Measurements from ENCODE around the gene F8A1. TPM values are rescaled to one million over a fixed set of nuclear protein-coding genes. Genes with fewer than 3 reads are reported as not detected.
A peak's percentile ranks its signal among the peaks of the same experiment; 100 is the strongest.

Gene F8A1
- total and polyA plus RNA-seq, 2 of the 8 experiments (the other 6 are each of a cell fraction or from before 2014, with no cell fraction given) = 17.0 to 26.8 TPM

- POLR2A ChIA-PET (ENCODE audit: partially characterized antibody) = interaction anchor here (1.0 kb wide), 1 partner anchor 64 kb away, joined by 3 read pairs; no protein-coding TSS in a partner anchor
- WGBS, 2 experiments (ENCODE audit: extremely low coverage in 1 of 2, insufficient coverage in 1 of 2, insufficient read length in 1 of 2, insufficient replicate concordance in 2 of 2, low coverage in 1 of 2, low lambda C conversion rate in 2 of 2, missing lambda C conversion rate in 1 of 2) = 100% methylated on average over 2 of the region's 2 CpGs; no CpG with 5 or more reads in 1 of the 2 experiments
- H2AK5ac ChIP-seq (ENCODE audit: low read depth, low read length) = no peak overlapping the region
- H3K18ac ChIP-seq (ENCODE audit: extremely low read depth, low read length) = no peak overlapping the region
- no peak overlapping the region for H2BK20ac ChIP-seq (ENCODE audit: low read length)
- no peak for FAIRE-seq
- H3K27me3 ChIP-seq (replicated peaks in 1 of 4; ENCODE audit: control insufficient read depth in 3 of 4, extremely low read depth in 1 of 4, insufficient read depth in 3 of 4, low read length in 3 of 4) = no peaks in the 10 kb centered on the region
- H3K23me2 ChIP-seq (ENCODE audit: low read depth, low read length) = no peaks in the 10 kb centered on the region
- H3K4me1 ChIP-seq (replicated peaks in 1 of 4; ENCODE audit: control insufficient read depth in 3 of 4, insufficient read depth in 4 of 4, low read length in 3 of 4) = no peaks in the 10 kb centered on the region
- H3K79me2 ChIP-seq (ENCODE audit: control insufficient read depth in 1 of 2, insufficient read depth in 2 of 2, low read length in 2 of 2) = no peaks in the 10 kb centered on the region
- DNase-seq (ENCODE audit: low read depth in 1 of 2, low spot score in 2 of 2) = no peak
- no peak overlapping the region for H3K14ac ChIP-seq (ENCODE audit: insufficient read length)
- H4K20me1 ChIP-seq (replicated peaks in 1 of 2; ENCODE audit: control insufficient read depth in 1 of 2, insufficient read depth in 2 of 2, low read length in 2 of 2) = no peaks in the 10 kb centered on the region
- H3K79me1 ChIP-seq (ENCODE audit: low read depth, low read length) = no peaks in the 10 kb centered on the region
- no peak overlapping the region for H2BK15ac ChIP-seq (ENCODE audit: low read length)
- H3K9me3 ChIP-seq (ENCODE audit: insufficient read depth in 2 of 2, low read depth in 1 of 2, low read length in 1 of 2) = no peaks in the 10 kb centered on the region
- no peak overlapping the region for H3K27ac ChIP-seq (ENCODE audit: low read depth, low read length)
- no peak overlapping the region for H2AFZ ChIP-seq (ENCODE audit: low read length)
- H2BK120ac ChIP-seq (replicated peaks; ENCODE audit: low read depth, low read length) = no peak overlapping the region
- H4K5ac ChIP-seq (ENCODE audit: insufficient read length, low read depth, low read length) = no peak overlapping the region
- H3K56ac ChIP-seq (replicated peaks; ENCODE audit: insufficient read length, low read depth, low read length) = no peak overlapping the region
- H3K4ac ChIP-seq (replicated peaks; ENCODE audit: insufficient read length, low read depth, low read length) = no peak overlapping the region
- CTCF ChIA-PET (ENCODE audit: partially characterized antibody) = interaction anchor here (0.7 to 1.1 kb wide), 6 partner anchors 55 to 243 kb away, joined by 3 to 5 read pairs (median 3); no protein-coding TSS in a partner anchor
- H2BK12ac ChIP-seq (ENCODE audit: low read depth, low read length) = no peak overlapping the region
- H3K9ac ChIP-seq (replicated peaks in 1 of 4; ENCODE audit: extremely low read depth in 1 of 4, low read depth in 3 of 4, low read length in 3 of 4) = no peak overlapping the region
- no peak overlapping the region for H3K4me2 ChIP-seq (ENCODE audit: insufficient read depth in 1 of 2, low read depth in 2 of 2, low read length in 2 of 2)
- no peak overlapping the region for H3K4me3 ChIP-seq (ENCODE audit: extremely low read depth in 1 of 4, insufficient read depth in 2 of 4, low read depth in 3 of 4, low read length in 4 of 4)
- no peak overlapping the region for H4K91ac ChIP-seq (replicated peaks; ENCODE audit: insufficient read length, low read length)
- H3K23ac ChIP-seq (ENCODE audit: insufficient read length) = no peak overlapping the region
- no peaks in the 10 kb centered on the region for H3K36me3 ChIP-seq (ENCODE audit: control insufficient read depth in 2 of 4, insufficient read depth in 4 of 4, low read length in 3 of 4)
- no peak overlapping the region for H4K8ac ChIP-seq (ENCODE audit: extremely low read depth, insufficient read depth, low read length)
- H2BK5ac ChIP-seq (ENCODE audit: low read depth, low read length) = no peak overlapping the region
- TF ChIP-seq RBBP5 (IDR thresholded peaks at IDR 0.05; ENCODE audit: borderline replicate concordance, low read depth, low read length) (no peak), MAFK (IDR thresholded peaks at IDR 0.05; ENCODE audit: low read depth, low read length) (no peak), KDM1A (IDR thresholded peaks at IDR 0.05; ENCODE audit: borderline replicate concordance, low read length) (no peak), CTBP2 (IDR thresholded peaks at IDR 0.05; ENCODE audit: borderline replicate concordance, insufficient read depth, insufficient read length, low read length) (no peak), CTCF (IDR thresholded peaks at IDR 0.05; ENCODE audit: control extremely low read depth in 1 of 3, insufficient read depth in 1 of 3, low read depth in 1 of 3, low read length in 3 of 3) (peak in 2 of 3 experiments; percentile 28 to 31; a peak in 2 of 4 replicates), SIN3A (conservative IDR thresholded peaks at IDR 0.05 in 1 of 2, IDR thresholded peaks at IDR 0.05 in 1 of 2; ENCODE audit: low read depth in 1 of 2, low read length in 2 of 2) (no peak), SIRT6 (IDR thresholded peaks at IDR 0.05; ENCODE audit: low read length) (no peak), ATF2 (IDR thresholded peaks at IDR 0.05; ENCODE audit: low read length) (no peak), GTF2F1 (IDR thresholded peaks at IDR 0.05; ENCODE audit: borderline replicate concordance, low read depth, low read length) (no peak)
Observed at GRCh38 chrX:154840856-154841255, 45.3 kb upstream of the F8A1 start.

All from H1 (cell line).